ENCODE measurements around the gene FAM20C.

The FAM20C gene

DNA sequence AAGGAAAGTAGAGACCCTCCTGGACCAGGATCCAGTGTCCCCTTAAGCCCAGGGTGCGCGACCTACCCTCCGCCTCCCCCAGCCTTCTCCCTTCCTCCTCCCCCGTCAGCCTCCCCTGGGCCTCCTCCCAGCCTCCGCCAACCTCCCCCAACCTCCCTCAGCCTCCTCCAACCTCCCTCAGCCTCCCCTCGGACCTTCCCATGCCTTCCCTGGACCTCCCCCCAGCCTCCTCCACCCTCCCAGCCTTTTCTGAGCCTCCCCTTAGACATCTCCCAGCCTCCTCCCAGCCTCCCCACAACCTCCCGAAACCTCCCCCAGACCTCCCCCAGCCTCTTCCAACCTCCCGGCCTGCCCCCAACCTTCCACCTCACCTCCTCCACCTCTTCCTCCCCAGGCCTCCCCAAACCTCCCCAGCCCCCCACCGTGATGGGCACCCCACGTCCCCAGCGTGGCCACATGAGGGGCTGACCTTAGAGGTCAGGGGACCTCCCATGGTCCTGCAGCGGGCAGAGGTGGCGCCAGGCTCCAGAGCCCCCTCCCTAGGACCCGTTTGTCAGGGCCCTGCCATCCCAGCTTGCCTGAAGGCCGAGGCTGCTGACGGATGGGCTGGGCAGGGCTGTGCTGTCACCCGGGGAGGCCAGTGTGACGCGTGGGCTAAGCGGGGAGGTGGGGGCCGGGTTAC lies 18.8 kb downstream of the FAM20C start:
- no peak for DNase-seq

DNA sequence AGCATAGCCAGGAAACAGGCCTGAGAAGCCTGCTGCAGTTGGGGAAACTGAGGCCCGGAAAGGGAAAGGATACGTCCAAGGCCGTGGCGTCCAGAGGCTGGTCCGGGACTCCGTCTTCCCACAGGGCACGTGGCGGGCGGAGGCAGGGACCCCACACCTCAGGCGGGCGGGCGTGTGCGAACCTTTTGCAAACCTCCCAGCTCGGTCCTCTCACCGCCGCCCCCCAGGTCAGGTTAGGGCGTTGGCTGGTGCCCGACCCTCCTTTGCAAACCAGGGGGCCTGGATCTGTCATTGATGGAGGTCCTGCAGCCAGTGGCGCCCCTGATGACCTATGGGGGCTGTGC lies 19.3 kb downstream of the FAM20C start:
- no peak for DNase-seq

DNA sequence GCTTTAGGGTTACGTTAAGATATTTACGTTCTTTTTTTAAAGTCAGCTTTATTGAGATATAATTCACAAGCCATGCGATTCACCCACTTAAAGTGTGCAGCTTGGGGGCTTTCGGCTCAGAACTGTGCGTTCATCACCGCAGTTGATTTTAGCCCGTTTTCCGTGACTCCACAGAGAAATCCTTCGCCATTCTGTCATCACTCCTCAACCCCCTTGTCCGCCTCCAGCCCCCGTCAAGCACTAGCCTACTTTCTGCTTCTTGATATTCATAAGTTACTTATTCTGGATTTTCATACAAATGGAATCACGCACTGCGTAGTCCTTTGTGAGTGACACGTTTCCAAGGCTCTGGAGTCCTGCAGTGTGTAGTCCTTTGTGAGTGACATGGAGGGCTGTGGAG lies 20.4 kb downstream of the FAM20C start:
- DNase-seq: no peak

DNA sequence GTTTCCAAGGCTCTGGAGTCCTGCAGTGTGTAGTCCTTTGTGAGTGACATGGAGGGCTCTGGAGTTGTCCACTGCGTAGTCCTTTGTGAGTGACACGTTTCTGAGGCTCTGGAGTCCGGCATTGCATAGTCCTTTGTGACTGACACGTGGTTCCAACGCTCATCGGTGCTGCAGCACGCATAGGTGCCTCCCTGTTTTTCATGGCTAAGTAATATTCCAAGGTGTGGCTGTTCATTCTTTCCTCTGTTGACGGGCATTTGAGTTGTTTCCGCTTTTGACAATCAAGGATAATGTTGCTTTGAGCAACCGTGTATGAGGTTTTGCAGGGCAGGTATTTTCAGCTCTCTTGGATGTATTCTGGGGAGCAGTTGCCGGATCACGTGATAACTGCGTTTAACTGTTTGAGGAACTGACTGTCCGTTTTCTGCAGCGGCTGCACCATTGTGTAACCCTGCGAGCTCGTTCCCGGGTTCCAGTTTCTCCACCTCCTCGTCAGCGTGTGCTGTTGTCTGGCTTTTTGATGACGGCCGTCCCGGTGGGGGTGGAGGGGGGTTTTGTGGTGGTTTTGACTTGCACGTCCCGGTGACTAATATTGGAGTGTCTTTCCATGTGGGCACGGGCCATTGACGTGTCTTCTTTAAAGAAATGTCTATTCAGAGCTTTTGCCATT lies 21.1 kb downstream of the FAM20C start:
- DNase-seq: no peak

DNA sequence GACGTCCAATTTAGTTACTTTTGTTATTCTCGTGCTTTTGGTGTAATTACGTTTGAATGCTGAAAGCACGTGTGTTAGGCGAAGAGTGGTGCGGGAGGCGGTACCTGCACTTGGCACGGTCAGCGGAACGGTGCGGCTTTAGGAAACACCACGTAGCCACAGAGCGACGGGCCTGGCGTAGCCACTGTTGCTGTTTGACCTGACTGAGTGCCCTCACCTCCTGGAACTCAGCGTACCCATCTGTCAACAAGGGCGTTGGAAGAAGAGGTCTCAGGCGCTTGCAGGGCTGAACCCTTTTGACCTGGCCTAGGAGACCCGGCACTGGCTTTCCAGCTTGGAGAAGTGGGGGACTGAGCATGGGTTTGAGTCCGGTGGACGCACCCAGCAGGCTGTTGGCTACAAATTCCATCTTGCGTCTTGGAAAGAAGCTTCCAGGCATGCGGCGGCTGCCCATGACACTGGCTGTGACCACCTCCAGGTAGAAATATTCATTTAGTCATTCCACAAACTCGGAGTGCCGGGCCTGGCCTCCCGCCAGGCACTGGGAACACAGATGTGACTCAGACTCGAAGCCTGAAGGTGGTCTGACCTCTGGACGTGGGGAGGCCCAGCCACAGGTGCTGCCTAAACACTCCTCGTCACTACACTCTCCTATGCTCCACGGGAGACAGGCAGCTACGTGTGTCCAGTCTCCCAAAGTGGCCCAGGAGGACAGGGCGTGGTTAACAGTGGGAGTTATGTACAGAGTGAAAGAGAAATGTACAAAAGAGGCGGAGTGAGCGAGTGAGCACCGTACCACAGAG lies 22.2 kb downstream of the FAM20C start:
- DNase-seq: no peak

DNA sequence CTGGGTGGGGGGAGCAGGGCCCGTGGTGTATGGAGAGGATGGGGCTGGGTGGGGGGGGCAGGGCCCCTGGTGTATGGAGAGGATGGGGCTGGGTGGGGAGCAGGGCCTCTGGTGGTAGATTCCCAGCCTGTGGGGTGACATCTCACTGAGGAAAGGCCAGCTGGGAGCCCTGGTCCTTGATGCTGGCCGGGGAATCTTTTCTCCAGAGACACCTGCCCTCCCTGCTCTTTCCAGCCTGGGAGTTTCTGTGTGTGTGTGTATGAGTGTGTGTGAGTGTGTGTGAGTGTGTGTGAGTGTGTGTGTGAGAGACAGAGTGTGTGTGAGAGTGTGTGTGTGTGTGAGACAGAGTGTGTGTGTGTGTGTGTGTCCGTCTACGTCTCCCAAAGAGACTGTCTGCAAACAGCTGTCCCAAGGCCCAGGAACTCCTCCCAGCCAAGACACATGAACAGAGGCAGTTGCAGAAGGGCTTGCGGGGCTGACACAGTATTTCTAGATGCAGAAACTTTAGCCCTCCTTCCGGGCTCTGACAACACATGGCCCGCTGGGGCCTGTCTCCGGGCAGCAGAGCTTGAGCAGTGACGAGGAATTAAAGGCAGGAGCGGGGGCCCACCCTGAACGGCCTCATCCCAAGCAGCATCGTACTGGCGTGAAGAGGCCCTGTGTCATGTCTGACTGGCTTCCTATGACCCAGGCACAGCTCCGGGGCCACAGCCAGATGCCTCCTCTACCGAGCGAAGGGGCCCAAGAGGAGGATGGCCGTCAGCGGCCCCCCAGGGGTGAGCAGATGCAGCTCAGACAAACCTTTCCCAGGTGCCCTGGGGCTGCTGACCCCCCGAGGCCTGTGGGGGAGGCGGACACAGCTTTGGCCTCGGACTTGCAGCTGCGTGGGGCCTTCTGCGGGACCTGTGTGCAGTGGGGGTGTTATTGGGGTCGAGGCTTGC lies 24.3 kb downstream of the FAM20C start:
- DNase-seq: no peak

DNA sequence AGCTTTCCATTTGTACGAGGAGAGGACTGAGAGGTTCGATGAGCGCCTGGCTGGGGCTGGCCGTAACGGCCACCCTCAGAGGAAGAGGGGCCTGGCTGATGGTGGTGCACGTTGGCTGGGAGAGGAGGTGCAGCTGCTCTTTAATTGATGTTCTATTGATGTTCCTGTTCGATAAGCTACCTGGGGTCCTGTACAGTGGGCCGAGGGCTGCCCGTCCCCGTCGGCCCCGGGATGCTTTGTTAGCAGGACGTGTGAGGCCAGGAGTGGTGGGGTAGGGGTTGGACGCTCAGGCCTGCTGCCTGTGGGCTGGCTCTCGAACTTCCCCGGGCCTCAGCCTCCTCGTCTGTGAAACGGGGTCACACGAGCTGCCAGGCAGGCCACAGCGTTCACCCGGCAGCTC lies 25.4 kb downstream of the FAM20C start:
- no peak for DNase-seq

DNA sequence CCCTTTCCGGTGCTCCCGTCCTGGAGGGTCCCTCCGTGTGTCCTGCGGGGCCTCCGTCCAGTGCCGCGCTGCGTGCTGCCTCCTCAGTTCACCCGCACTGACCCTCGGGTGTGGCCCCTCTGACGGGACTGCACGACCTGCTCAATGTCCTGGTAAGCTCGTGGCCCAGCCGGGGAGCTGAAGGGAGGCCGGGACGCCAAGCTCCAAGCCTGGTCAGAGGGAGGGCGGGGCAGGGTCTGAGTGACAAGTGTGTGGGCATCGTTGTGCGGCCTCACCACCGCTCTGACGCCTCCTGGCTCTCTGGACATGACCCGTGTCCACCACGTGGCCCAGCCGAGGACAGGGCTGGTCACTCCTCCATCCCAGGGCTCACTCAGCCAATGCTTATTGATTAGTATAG lies 25.9 kb downstream of the FAM20C start:
- DNase-seq: no peak

DNA sequence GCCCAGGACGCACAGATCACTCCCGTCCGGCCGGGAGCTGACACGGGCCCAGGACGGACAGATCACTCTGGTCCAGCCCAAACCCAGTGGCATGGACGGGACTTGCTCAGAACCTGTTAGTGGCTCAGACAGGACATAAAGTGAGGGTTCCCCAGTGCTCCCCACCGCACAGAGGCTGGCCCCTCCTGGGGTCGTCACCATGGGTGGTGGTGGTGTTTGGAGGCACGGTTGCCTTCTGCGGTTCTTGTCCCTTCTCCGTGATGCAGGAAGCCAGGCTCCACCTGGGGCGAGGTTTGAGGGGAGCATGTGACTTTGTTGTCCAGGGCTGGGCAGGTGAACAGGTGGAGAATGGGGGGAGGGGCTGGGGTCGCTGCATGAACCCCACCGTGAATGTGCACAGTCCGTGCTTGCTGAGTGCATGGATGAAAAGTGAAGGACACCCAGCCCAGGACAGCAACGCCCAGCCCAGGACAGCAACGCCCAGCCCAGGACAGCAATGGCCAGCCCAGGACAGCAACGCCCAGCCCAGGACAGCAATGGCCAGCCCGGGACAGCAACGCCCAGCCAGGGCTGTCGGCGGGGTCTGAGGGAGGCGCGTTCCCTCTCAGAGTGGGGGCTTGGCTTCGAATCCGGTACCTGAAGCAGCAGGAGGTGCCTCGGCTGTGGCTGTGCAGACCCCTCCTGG lies 26.7 kb downstream of the FAM20C start:
- no peak for DNase-seq

DNA sequence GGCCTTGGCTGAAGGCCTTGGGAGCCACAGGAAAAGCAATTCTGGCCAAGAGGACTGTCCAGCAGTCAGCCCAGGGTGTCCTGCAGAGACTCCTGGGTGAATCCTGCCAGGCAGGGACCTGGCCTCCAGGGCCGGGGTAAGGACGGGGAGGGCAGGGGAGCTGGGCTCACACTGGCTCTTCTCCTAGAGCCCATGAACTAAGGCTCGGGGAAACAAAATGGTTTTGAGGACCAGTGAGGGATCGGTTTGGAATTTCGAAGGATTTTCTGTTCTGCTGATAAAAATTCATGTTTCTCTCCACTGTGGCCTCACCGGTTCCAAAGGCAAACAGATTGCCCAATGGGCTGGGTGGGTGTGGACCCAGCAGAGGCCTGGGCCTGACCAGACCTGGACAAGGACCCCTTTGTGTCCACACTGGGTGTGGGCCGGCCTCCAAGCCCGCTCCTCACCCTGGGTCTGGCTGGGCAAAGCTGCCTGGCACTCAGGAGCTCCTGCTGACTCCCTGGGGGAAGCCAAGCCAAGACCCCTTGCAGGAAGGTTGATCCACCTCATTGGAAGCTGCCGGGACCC lies 27.3 kb downstream of the FAM20C start:
- DNase-seq: no peak

DNA sequence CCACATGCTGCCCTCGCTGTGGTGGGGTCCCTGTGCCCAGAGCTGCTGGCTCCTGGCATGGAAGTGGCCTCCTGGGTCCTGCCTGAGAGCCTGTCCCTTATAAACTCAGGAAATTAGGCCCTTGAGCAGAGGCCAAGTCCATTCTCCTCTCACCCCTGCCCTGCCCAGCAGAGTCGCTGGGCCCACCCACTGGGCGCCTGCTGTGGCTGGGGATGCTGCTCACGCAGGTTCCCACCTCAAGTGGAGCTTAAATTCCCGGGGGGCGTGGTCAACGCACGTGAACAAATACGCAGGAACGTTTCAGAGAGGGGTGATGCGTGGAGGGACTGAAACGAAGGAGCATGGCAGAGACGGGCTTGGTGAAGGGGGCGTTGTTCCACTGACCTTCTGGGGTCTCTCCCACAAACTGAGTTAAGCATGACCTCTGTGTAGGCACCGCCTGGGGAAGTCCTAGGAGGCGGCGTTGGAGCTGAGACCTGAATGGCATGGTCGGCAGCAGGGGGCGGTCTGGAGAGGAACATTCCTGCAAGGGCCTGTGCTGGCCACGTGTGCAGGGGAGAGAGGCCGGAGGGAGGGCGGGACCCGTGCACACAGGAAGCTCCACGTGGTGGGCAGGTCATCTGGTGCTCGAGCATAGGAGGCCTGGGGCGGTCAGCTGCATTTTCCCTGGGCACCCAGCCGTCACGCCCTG lies 27.9 kb downstream of the FAM20C start:
- DNase-seq: no peak

DNA sequence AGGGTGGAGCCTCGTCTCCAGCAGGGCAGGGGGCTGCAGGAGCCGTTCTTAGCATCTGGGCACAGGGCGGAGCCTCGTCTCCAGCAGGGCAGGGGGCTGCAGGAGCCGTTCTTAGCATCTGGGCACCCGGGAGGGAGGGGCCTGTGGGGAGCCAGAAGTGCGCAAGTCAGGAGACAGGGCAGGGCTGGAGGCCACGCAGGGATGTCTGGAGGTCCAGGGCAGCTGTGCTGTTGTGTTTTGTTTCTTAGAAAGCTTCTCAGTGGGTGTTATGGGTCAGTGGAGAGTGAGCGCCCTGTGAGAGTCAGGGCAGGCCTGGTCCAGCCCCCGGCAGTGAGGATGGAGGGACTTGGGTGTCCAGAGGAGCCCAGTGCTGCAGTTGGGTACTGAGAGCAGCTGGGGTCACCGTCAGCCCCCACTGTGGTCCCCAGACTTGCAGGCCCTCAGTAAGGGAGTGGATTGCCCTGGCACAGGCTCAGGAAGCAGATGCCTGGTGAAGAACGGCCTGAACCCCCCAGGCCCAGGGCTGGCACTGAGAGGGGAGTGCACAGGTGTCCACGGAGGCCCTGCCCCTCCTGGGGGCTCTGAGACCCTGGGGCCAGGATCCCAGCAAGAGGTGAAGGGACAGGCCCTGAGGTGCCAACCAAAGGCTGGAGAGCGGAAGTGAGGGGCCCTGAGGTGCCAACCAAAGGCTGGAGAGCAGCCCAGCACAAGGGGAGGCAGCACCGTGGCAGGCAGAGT lies 29.8 kb downstream of the FAM20C start:
- no peak for DNase-seq

DNA sequence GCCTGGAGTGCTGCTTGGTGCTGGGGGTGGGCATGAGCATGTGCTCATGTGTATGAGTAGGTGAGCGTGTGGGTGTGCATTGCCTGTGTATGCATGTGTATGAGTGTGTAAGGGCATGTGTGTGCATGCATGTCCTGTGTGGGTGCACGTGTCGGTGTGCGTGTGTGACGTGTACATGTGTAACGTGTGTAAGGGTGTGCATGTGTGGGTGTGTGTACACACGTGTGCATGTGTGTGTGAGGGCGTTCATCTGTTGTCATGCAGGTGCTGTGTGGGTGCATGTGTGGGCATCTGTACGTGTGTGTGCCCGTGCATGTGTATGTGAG lies 30.3 kb downstream of the FAM20C start:
- no peak for DNase-seq

DNA sequence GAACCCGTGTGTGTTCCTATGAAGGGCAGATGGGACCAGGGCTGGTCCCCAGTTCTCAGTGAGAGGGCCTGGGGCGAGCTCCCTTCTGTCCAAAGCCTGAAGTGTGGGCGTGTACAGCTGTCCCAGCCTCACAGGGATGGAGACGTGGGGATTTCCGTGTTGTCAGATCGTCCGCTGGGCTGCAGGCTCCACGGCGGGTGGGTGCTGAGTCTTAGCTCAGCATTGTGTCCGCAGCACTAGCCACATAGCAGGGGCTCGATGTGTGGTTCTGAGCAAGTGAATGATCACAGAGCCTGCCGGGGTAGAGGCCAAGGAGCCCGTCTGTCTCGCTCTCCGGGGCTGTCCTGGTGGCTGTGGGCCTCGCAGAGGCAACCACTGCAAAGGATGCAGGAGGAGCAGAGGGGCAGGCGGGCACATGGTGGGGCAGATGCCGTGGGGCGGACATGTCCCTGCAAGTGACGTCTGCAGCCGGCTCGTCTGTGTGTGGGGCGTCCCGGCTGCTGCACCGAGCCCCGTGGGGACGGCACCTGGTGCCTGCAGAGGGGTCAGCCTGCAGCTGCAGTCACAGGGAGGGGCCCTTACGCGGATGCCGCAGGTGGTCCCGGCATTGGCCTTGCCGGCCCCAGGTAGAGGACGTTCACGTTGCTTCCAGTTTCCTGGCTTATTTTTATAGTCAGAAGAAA lies 30.9 kb downstream of the FAM20C start:
- DNase-seq: no peak

DNA sequence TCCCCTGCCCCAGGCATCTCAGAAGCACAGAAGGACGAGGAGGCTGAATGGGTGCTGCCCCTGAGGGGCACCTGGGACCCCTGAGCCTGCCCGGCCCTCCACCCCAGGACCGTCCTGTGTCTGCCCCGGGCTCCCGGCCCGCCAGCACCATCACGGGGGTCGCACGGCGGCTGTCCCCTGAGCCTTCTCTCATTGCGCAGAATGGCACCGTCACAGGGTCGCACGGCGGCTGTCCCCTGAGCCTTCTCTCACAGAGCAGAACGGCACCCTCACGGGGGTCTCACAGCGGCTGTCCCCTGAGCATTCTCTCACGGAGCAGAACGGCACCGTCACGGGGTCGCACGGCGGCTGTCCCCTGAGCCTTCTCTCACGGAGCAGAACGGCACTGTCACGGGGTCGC lies 31.5 kb downstream of the FAM20C start:
- DNase-seq: no peak

DNA sequence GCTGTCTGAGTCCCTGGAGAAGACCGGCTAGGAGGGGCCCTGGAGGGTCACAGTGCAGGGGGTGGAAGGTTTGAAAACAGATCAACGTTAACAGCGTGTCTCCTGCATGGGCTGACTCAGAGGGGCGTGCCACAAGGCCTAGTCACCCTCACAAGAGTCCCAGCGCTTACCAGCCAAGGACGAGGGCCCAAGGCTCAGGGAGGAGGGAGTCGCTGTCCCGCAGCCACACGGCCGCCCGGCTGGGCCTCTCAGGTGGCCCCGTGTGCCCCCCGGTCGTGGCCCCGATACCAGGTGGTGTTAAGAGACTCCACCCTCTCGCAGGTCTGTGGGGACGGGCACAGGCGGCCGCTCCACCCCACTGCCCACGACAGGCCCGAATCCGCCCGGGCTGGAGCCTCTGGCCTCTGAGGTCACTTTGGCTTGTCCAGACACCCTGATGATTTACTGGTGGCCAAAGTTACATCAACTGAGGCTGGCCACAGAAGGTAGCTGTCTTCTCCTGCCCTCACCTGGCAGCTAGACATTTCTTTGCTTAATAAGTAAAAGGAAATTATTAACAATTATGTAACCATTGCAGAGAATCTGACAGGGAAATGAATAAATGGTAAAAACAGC lies 34.0 kb downstream of the FAM20C start:
- DNase-seq: no peak

DNA sequence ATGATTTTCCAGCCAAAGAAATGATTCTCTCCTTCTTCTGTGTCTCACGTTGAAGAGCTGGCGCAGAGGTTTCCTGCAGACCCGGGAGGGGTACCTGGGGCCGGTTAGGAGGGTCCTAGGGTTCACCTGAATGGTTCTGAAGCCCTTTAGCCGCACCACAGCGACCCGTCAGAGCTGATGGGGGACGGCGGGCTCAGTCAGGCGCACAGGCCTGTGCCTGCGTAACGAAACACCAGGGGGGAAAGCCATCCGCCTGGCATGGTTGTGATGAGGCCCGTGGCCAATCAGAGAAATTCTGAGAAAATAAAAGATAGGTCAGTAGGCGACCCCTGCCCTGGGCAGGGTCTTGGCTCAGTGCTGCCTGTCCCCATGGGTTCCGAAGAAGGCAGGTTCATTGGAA lies 35.6 kb downstream of the FAM20C start:
- DNase-seq: no peak

DNA sequence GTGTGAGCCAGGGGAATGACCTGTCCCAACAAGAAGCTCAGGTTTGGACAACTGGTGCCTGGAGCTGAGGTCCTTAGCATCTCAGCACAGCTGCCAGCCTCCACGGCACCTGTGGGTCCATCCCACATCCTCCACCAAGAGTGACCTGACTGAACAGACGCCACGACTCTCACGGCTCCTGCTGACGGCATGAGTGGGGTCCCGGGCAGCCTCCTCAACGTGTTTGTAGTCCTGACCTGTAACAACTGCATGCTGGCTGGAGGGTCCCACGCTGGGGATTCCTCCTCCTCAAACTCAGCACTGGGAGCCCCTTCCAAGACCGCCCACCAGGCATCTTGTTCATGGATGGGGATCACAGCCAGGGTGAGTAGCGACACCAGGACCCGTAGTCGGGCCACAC lies 36.2 kb downstream of the FAM20C start:
- DNase-seq: no peak

DNA sequence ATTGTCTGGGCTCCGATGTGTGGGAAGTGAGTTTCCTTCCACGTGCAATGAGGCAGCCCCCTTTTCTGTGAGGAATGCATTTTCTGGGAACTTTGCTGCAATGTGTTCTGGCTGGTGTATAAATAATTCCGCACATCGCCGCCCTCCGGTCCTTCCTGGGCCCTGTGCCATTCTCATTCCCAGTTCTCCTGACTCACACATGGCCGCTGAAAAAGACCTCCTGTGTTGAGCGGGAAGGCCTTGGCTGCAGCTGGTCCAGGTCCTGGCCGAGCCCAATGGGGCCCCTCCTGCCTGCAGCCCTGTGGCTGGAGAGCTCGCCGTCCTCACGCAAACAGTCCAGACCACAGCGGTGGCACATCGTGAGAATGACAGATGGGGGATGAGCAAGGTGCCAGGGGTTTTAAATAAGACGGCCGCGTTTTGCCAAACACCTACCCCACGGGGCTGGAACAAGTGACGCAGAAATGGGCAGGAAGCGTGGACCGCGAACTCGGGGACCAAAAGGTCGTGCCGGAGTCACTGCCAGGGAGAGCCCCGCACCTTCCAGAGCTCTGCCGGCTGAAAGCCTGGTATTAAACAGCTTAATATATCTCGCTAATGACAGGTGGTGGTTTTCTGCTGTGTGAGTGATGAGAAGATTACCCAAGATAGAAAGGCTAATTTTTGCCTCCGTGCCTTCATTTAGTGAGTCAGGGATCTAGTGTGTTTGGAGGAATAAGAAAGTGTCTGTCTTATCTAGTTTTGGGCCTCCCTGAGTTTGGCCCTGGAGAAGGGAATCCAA lies 37.0 kb downstream of the FAM20C start:
- no peak for DNase-seq
